ENCODE data around the gene HERC2.
"Not testable (repeated sequence)": the region's sequence is repeated elsewhere in the genome, so short reads cannot be mapped to it uniquely, and the experiment has no call there.

Gene HERC2

DNA sequence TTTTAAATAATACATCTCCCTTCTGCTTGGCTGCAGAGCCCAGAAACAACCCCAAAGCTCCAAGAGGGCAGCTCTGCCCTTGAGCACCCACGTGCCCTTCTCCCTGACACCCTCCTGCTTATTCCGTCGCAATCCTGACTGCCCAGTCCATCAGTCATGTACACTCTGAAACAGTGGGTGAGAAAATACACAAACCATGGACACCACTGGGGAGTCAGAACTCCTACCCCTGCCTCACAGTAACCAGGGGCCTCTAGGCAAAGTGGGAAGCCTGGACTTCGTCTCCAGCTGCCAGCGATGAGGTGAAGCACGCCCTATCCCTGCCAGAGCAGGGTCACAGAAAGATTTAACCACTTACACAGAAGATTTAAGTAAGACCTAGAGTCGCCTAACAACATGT, 40.1 kb downstream of the HERC2 start:
- no peak for DNase-seq (ENCODE audit: low read depth in 2 of 2)

- no peak for DNase-seq (ENCODE audit: low read depth in 2 of 2)
These were observed 47.3 kb downstream of the HERC2 start for GRCh38 chr15:28274635-28275034.

GRCh38 chr15:28273873-28274610, 47.9 kb downstream of the HERC2 start:
- no peak for DNase-seq (ENCODE audit: low read depth in 2 of 2)

DNA sequence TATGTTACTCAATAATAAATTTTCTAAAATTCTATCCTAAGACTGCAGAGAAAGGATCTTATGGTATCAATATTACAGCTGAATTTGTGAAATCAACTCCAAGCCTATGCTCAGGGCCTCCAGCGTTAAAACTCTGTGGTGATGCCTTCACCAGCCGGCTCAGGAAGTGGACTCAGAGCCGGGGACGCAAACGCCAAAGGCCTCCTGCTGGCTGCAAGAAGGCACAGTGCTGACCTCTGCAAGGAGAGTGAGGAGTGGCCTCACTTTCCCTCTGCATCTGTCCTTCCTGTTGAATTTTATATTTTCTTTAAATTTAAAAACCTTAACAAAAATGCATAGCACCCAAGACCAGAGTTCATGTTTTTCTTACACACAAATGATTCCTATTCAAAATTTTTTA, 48.5 kb downstream of the HERC2 start:
- DNase-seq (ENCODE audit: low read depth in 2 of 2): no peak

DNA sequence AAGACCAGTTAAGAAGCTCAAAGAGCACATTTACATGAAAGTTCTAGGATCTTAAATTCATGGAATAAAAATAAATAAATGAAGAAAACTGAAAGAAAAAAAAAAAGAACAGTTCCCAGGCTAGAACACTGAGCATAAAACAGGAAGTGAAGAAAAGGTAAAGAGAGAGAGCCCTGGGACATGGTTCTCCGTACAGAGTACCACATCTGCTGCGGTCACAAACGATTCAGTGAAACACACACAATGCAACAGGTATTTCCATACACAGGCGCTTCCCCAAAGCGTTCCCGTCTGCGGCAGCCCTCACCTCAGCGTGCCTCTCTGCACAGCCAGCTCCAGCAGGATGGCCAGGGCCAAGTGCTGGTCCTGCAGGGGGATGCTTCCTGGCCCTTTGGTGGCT, 49.4 kb downstream of the HERC2 start:
- DNase-seq (ENCODE audit: low read depth in 2 of 2): no peak

DNA sequence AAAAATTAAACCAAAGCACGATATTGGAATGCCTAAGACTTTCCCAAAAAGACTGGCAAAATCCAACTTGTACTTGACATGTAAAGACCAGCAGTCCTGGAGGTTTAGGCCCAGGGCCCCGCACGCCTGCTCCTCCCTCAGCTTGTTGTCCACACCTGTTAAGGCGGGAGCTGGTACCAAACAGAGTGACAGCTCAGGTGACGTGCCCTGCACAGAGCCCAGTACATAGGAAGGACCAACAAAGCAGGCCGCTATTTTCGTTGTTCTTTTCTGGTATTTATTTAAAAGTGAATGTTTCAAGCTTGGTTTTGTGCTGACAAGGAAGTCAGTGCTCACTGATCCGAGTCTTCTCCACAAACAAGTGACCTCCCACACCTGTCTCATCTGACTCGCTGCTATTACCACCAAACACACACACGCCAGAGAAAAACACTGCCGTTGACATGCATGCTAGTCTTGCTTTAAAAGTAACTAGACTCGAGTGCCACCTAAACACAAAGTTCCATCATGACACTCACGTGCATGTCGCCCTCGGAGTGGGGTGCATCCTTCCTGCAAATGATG, 50.2 kb downstream of the HERC2 start:
- DNase-seq (ENCODE audit: low read depth in 2 of 2): no peak

- no peak for DNase-seq (ENCODE audit: low read depth in 2 of 2)
These were observed 52.9 kb downstream of the HERC2 start for GRCh38 chr15:28269097-28269496.

GRCh38 chr15:28267727-28268126, 54.3 kb downstream of the HERC2 start:
- DNase-seq (ENCODE audit: low read depth in 2 of 2): no peak

DNA sequence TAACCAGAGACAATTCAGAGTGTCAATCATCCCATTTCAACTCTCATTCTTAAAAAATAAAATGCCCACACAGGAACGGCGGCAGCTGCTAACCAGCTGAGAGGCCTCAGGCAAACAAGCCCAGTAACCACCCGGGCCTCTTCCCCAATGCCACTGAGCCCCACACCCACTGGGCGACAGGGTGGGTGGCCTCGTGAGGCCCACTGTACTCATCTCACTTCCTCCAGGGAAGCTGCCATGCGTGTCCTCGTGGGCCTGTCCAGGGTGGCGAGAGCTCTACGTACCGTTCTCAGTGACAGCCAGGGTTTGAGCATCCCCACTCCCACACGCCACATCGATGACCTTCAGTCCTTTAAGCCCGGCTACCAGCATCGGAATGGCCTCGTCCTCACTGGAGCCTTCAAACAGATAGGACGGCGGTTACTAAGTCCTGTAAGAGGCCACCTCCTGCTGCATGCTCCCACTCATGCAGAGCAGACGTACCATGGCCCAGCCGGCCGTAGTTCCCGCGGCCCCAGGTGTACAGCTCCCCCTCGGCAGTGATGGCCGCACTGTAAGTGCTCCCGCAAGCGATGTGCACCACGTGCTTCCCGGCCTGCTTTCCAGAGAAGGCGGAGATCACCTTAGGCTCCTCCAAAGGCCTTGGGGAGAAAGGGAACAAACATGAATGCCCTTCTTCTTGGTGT, 56.5 kb downstream of the HERC2 start:
- no peak for DNase-seq (ENCODE audit: low read depth in 2 of 2)

DNA sequence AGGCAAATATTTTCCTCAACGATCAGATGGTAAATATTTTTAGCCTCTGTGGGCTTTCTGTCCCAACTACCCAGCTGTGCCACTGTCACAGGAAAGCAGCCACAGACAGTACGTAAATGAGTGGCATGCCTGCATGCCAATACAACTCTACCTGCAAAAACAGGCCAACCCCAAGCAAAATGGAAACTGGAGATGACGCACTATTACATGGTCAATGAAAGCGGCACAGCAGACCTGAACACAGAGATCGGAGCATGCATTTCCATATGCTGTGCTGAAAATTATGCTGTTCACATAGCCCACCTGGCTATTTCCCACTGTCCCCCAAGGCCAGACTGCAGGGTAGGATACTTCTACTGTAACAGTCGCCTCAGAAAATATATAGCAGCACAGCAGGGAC, 57.8 kb downstream of the HERC2 start:
- no peak for DNase-seq (ENCODE audit: low read depth in 2 of 2)

- DNase-seq (ENCODE audit: low read depth in 2 of 2): no peak
These were observed 59.5 kb downstream of the HERC2 start for GRCh38 chr15:28262438-28262837.

GRCh38 chr15:28260722-28261121, 61.3 kb downstream of the HERC2 start:
- DNase-seq (ENCODE audit: low read depth in 2 of 2): no peak

DNA sequence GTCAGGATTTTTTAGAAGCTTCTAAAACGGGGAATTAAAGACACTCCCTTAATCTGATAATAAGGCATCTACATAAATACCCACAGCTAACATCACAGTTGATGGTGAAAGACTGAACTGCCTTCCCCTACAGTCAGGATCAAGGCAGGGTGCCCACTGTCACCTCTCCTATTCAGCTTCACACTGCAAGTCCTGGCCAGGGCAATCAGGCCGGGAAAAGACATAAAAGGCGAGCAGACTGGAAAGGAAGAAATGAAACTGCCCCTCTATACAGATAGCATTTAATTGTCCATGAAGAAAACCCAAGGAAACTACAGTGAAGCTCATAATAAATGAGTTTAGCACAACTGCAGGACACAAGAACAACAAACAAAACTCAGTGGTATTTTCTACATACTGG, 61.7 kb downstream of the HERC2 start:
- no peak for DNase-seq (ENCODE audit: low read depth in 2 of 2)

- no peak for DNase-seq (ENCODE audit: low read depth in 2 of 2)
These were observed 66.0 kb downstream of the HERC2 start for GRCh38 chr15:28255965-28256364.

DNA sequence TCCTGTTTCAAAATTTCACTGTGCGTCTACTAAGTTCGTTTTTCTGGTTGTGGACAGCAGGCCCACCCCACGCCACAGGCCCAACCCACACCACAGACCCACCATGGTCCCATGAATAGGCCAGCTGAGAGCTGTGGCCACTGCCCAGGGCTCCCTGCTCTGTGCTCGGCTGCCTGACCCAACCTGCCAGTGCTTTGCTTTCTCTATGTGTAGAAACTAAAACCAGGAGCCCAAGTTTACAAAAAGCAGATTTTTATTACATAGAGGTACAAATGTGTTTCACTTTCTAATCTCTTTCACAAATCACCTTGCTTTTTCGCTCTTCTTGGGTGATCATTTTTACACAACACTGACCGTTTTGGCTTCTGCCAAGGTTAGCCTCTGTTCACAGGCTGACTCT, 69.1 kb downstream of the HERC2 start:
- DNase-seq (ENCODE audit: low read depth in 2 of 2): no peak

- no peak for DNase-seq (ENCODE audit: low read depth in 2 of 2)
These were observed 75.4 kb downstream of the HERC2 start for GRCh38 chr15:28246605-28247004.

GRCh38 chr15:28243901-28244300, 78.1 kb downstream of the HERC2 start:
- DNase-seq (ENCODE audit: low read depth in 2 of 2): no peak

- DNase-seq (ENCODE audit: low read depth in 2 of 2): no peak
These were observed 78.6 kb downstream of the HERC2 start for GRCh38 chr15:28243399-28243798.

DNA sequence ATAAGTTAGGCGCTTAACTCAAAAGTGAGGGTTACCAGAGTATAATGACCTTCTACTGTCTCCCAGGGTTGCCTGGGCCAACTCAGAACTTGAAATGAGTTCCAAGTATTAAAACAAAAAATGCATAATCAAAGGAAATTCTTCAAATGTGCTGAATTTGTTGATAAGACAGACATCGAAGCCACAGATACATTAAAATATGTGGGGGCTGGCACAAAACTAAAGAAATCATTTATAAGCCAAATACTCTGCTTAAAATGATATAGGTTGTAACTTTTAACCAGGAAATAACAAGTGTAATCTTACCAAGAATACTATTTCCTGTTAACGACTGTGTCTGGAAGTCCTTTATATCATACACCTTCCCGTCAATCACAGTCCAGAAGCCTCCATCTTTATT, 83.7 kb downstream of the HERC2 start:
- not testable (repeated sequence) for DNase-seq (ENCODE audit: low read depth in 2 of 2)

GRCh38 chr15:28231743-28232142, 90.2 kb downstream of the HERC2 start:
- DNase-seq (ENCODE audit: low read depth in 2 of 2): not testable (repeated sequence)

DNA sequence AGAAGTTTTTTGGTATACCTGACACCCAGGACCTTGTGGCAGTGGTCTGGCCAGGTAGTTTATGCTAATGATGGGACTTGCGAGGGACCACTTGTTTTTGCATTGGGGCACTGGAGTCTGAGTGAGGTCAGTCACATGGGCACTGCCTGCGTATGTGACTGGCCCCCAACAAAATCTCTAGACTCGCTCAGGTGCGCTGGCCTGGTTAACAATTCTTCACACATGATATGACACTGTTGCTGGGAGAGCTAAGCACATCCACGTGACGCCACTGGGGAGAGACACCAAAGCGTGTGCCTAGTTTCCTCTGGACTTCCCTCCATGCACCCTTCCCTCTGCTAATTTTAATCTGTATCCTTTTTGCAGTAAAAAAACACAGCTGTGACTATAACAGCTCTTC, 90.6 kb downstream of the HERC2 start:
- not testable (repeated sequence) for DNase-seq (ENCODE audit: low read depth in 2 of 2)

- DNase-seq (ENCODE audit: low read depth in 2 of 2): not testable (repeated sequence)
These were observed 92.9 kb downstream of the HERC2 start for GRCh38 chr15:28228990-28229640.

DNA sequence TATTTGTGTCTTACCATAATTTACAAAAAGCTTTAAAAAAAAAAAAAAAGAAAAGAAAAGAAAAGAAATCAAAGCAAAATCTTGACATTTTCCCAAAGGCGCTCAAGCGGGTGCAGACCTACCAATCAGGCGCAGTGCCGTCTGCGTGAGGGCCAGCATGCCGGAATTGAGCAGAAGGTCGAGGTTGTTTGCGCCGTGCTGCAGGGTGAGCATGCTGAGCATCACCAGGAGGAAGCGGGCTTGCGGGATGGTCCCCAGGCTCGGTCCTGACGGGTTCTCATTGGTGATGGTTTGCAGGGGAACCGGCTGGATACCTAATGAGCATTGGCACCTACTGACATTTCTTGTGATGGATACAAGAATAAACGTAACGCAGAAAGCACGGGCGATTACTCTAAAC, 93.9 kb downstream of the HERC2 start:
- DNase-seq (ENCODE audit: low read depth in 2 of 2): no peak

Measured in stimulated activated CD8-positive, alpha-beta memory T cell treated with anti-CD3 and anti-CD28 coated beads, Interleukin-2, amount 100 ng/mL, for 48 hours (primary cell).